SK-N-SH treated with all-trans-retinoic acid at 6 μM for 48 hours (cell line): ENCODE data around the gene SEMA5A.

ENCODE experiments used
- ATAC-seq: fragments of 200-7000 bp; cut with Tn5 transposase; 3 replicates; pipeline ENCODE4 v1.9.1; 2020; ENCODE audit warnings: mild to moderate bottlenecking, moderate library complexity
- ARNTL ChIP-seq: fragments of 450-650 bp; formaldehyde crosslinking; IDR thresholded peaks from 2 replicates; pipeline ENCODE4 v1.5.0; 2020; ENCODE audit warnings: low read depth, mild to moderate bottlenecking, moderate library complexity, borderline replicate concordance
- BACH2 ChIP-seq: fragments of 250-450 bp; sonication (Bioruptor Pico); IDR thresholded peaks from 2 replicates; pipeline ENCODE4 v1.9.0; 2021; ENCODE audit warnings: mild to moderate bottlenecking, borderline replicate concordance
- GLIS3 ChIP-seq: fragments of 250-450 bp; sonication (Bioruptor Pico); IDR thresholded peaks from 2 replicates; pipeline ENCODE4 v1.5.0; 2020; ENCODE audit warnings: mild to moderate bottlenecking, moderate library complexity
- ISL1 ChIP-seq: fragments of 250-450 bp; sonication (Bioruptor Pico); IDR thresholded peaks from 2 replicates; pipeline ENCODE4 v2.1.2; 2022; ENCODE audit warnings: mild to moderate bottlenecking, moderate library complexity
- PATZ1 ChIP-seq: fragments of 250-450 bp; sonication (Bioruptor Pico); IDR thresholded peaks from 2 replicates; pipeline ENCODE4 v1.8.0; 2020; ENCODE audit warnings: mild to moderate bottlenecking, moderate library complexity, borderline replicate concordance
- RARB ChIP-seq: fragments of 250-450 bp; sonication (Bioruptor Pico); IDR thresholded peaks from 2 replicates; pipeline ENCODE4 v1.8.0; 2021; ENCODE audit warnings: mild to moderate bottlenecking, moderate library complexity
- SNAI2 ChIP-seq: fragments of 250-450 bp; sonication (Bioruptor Pico); IDR thresholded peaks from 2 replicates; pipeline ENCODE4 v1.5.0; 2020; ENCODE audit warnings: mild to moderate bottlenecking, moderate library complexity
- TCF4 ChIP-seq: fragments of 250-450 bp; sonication (Bioruptor Pico); IDR thresholded peaks from 2 replicates; pipeline ENCODE4 v1.8.0; 2021; ENCODE audit warnings: mild to moderate bottlenecking, moderate library complexity, borderline replicate concordance
- TSHZ2 ChIP-seq: fragments of 250-450 bp; sonication (Bioruptor Pico); IDR thresholded peaks from 2 replicates; pipeline ENCODE4 v1.5.0; 2020; ENCODE audit warnings: mild to moderate bottlenecking, moderate library complexity
- ZC3H10 ChIP-seq: fragments of 250-450 bp; sonication (Bioruptor Pico); IDR thresholded peaks from 2 replicates; pipeline ENCODE4 v1.5.1; 2021; ENCODE audit warnings: mild to moderate bottlenecking, moderate library complexity
- ZFP3 ChIP-seq: fragments of 250-450 bp; sonication (Bioruptor Pico); IDR thresholded peaks from 2 replicates; pipeline ENCODE4 v1.5.0; 2020; ENCODE audit warnings: mild to moderate bottlenecking, moderate library complexity
- ZFP30 ChIP-seq: fragments of 450-650 bp; formaldehyde crosslinking; IDR thresholded peaks from 2 replicates; pipeline ENCODE4 v1.5.0; 2022; ENCODE audit warnings: mild to moderate bottlenecking, moderate library complexity
- ZNF565 ChIP-seq: fragments of 450-650 bp; formaldehyde crosslinking; conservative IDR thresholded peaks from 2 replicates; pipeline ENCODE4 v1.5.0; 2020; ENCODE audit warnings: low read depth, mild to moderate bottlenecking, moderate library complexity
- ZNF70 ChIP-seq: fragments of 450-650 bp; formaldehyde crosslinking; IDR thresholded peaks from 2 replicates; pipeline ENCODE4 v1.5.0; 2020; ENCODE audit warnings: mild to moderate bottlenecking, moderate library complexity
- ZNF8 ChIP-seq: fragments of 450-650 bp; formaldehyde crosslinking; IDR thresholded peaks from 2 replicates; pipeline ENCODE4 v1.5.0; 2020; ENCODE audit warnings: mild to moderate bottlenecking, moderate library complexity
- TF ChIP-seq, protein P1 (sequence below): fragments of 250-450 bp; sonication (Bioruptor Pico); IDR thresholded peaks from 2 replicates; pipeline ENCODE4 v1.5.1; 2021; ENCODE audit warnings: mild to moderate bottlenecking, moderate library complexity
- TF ChIP-seq, protein P2 (sequence below): fragments of 250-450 bp; sonication (Bioruptor Pico); IDR thresholded peaks from 2 replicates; pipeline ENCODE4 v1.8.0; 2021; ENCODE audit warnings: low read depth, mild to moderate bottlenecking, moderate library complexity, borderline replicate concordance

SEMA5A gene

GRCh38 chr5:9500625-9501024 lies 45.2 kb downstream of the SEMA5A start (continued):
- TF ChIP-seq, protein P1, sequence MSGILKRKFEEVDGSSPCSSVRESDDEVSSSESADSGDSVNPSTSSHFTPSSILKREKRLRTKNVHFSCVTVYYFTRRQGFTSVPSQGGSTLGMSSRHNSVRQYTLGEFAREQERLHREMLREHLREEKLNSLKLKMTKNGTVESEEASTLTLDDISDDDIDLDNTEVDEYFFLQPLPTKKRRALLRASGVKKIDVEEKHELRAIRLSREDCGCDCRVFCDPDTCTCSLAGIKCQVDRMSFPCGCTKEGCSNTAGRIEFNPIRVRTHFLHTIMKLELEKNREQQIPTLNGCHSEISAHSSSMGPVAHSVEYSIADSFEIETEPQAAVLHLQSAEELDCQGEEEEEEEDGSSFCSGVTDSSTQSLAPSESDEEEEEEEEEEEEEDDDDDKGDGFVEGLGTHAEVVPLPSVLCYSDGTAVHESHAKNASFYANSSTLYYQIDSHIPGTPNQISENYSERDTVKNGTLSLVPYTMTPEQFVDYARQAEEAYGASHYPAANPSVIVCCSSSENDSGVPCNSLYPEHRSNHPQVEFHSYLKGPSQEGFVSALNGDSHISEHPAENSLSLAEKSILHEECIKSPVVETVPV (CRISPR knock-in tag) = no peak
- TF ChIP-seq BACH2 (CRISPR knock-in tag) (no peak), ZNF70 (CRISPR knock-in tag) (no peak), ZFP3 (CRISPR knock-in tag) (no peak), ZNF8 (CRISPR knock-in tag) (no peak), PATZ1 (no peak)
- TF ChIP-seq, all 23 proteins: peak for 0

DNA sequence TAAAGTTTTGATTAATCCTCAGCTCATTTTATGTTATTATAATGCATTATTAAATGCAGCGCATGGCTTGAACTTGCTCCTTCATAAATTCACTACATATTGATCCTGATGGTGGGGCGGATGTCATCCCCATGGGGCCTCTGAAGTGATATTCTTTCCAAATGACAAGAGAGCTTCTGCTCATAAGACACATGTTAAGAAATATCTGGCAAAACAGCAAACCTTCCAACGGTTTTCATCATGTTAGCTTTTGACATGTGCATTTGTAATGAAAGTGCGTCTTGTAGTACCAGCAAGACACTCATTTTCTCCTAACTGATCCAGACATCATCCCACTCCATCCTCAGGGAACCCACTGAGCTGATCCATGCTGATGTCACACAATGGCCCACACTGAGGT lies 45.7 kb downstream of the SEMA5A start:
- ATAC-seq = no peak
- no peak for TF ChIP-seq ZNF8 (CRISPR knock-in tag)
- no peak for TF ChIP-seq SNAI2 (CRISPR knock-in tag)
- TF ChIP-seq ZFP3 (CRISPR knock-in tag) = no peak
- no peak for TF ChIP-seq ZC3H10 (CRISPR knock-in tag)
- no peak for TF ChIP-seq TCF4 (CRISPR knock-in tag)
- no peak for TF ChIP-seq TSHZ2
- TF ChIP-seq, protein P2, sequence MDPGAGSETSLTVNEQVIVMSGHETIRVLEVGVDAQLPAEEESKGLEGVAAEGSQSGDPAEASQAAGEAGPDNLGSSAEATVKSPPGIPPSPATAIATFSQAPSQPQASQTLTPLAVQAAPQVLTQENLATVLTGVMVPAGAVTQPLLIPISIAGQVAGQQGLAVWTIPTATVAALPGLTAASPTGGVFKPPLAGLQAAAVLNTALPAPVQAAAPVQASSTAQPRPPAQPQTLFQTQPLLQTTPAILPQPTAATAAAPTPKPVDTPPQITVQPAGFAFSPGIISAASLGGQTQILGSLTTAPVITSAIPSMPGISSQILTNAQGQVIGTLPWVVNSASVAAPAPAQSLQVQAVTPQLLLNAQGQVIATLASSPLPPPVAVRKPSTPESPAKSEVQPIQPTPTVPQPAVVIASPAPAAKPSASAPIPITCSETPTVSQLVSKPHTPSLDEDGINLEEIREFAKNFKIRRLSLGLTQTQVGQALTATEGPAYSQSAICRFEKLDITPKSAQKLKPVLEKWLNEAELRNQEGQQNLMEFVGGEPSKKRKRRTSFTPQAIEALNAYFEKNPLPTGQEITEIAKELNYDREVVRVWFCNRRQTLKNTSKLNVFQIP (CRISPR knock-in tag) = no peak
- TF ChIP-seq GLIS3 (CRISPR knock-in tag) = no peak
- TF ChIP-seq, all 23 proteins: peak for 0

- no peak for TF ChIP-seq ZFP30 (CRISPR knock-in tag)
- no peak for TF ChIP-seq ARNTL
- TF ChIP-seq TCF4 (CRISPR knock-in tag) = no peak
- TF ChIP-seq SNAI2 (CRISPR knock-in tag) = no peak
- no peak for TF ChIP-seq RARB (CRISPR knock-in tag)
- ATAC-seq = no peak
Measured at GRCh38 chr5:9499498-9499876, 46.4 kb downstream of the SEMA5A start.

- peak; percentile 72 for ATAC-seq
- TF ChIP-seq BACH2 (CRISPR knock-in tag) (no peak), ISL1 (CRISPR knock-in tag) (no peak), ZFP30 (CRISPR knock-in tag) (no peak), ZNF565 (CRISPR knock-in tag) (no peak), ZC3H10 (CRISPR knock-in tag) (no peak), PATZ1 (no peak), GLIS3 (CRISPR knock-in tag) (no peak), TSHZ2 (no peak)
- TF ChIP-seq, protein P1 (CRISPR knock-in tag) = no peak
Measured at GRCh38 chr5:9498541-9499497, 47.1 kb downstream of the SEMA5A start.
